Stimulated activated naive CD4-positive, alpha-beta T cell (primary cell): ENCODE results near the gene ZNF506.
"Not testable (repeated sequence)": the region's sequence is repeated elsewhere in the genome, so short reads cannot be mapped to it uniquely, and the experiment has no call there.

Experiments
- DNase-seq, 6 experiments: peaks; one replicate each; lab custom pipeline; 2025; lab: John Stamatoyannopoulos, UW

The ZNF506 gene

DNA sequence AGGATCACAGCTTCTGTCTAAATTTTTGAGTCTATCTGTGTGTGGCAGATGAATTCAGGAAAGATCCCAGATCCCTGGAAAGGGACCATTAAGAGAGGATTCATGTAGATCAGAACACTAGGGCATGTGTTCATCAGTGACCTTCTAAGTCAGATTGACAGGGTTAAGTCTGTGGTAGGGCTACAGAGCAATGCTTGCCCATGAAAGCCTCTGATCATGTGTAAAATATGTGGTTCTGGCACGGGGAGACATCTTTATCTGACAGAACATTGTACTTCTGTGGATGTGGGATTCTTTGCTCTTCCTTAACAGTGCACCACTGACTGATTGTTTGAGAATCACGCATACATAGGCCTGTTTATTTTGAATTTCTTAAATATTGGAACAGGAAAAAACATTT lies 42.9 kb downstream of the ZNF506 start:
- no peak for DNase-seq

DNA sequence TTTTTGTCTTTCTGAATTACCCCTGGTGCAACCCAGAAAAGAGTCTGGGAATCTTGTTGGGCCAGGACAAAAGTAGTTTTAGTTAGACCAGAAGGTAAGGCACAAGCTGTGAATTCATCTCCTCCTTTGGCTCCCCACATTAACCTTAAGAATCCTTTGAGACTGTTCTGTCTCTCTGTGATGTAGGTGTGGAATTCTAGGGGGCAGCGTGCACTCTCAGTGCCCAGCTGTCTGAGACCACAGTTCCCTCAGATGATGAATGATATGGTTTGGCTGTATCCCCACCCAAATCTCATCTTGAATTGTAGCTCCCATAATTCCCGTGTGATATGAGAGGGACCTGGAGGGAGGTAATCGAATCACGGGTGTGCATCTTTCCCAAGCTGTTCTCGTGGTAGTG lies 43.9 kb downstream of the ZNF506 start:
- DNase-seq: no peak

DNA sequence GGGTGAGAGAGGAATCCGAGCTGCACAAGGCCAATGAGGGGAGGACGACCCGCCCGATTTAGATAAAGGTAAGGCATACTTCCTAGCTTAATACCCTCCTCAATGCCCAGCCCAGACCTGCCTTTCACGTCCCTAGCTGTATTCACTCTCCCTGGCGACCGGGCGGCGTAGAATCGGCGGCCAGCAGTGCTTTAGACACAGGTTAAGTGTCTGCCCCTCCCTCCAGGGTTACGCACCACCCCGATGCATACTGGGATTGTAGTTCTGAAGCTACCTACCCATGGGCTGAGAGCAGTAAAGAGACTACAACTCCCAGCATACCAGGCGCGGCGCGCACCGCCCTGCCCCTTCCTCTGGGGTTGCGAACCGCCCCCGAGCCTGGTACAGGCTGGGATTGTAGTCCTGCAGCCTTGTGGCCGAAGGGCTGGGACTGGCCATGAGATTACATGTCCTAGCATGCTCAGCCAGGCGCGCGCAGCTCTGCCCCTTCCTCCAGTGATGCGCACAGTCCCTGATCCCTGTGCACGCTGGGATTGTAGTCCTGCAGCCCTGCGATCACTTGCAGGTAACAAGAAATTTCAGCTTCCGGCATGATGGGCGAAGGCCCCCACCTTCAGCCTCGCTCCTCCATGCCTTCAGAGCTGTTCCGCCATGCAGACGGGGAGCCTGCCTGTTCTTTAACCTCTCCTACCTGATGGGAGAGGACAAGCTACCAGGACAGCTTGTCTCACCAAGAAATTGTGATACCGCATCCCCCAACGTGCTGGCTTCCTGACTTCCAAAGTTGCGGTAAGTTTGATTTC lies 45.1 kb downstream of the ZNF506 start:
- DNase-seq: peak; percentile 80 to 94 (median 88)

DNA sequence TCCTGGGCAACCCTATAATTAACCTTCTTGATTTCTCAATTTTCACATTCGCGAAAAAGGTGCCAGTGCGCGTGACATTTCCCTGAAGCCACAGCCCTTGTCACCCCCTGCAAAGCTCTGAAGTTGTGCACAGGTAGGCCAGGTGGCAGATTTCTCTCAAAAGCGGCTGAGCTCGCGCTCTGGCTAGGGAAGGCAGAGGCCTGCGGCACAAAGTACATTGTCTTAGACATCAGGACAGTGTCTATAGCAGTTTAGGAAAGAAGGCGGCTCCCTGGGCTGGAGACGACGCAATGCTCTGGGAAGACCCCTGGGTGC lies 45.7 kb downstream of the ZNF506 start:
- DNase-seq: no peak

DNA sequence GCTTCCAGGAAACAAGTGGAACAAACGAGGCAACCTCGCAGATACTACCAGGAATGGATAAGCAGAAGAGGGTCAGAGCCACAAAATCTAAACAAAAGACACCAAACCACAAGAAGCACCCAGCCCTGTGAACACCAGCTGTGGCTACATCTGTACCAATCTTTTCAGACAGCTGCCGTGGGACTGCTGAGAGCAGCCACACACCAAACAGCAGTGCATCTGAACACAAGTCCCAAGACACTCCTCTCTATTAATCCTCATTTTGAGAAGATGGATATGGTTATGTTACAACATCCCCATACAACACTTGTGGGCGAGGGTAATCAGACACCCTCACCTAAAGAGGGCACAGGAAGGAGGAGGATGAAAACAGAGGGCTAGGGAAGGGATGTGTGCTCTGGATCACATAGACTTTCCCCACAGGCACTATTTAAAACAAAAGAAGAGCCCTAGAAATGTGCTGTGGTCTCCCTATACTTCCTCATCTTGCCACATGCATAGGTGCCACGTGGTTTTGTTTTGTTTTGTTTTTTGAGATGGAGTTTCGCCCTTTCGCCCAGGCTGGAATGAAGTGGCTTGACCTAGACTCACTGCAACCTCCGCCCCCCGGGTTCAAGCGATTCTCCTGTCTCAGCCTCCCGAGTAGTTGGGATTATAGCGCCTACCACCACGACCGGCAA lies 47.1 kb downstream of the ZNF506 start:
- no peak for DNase-seq

DNA sequence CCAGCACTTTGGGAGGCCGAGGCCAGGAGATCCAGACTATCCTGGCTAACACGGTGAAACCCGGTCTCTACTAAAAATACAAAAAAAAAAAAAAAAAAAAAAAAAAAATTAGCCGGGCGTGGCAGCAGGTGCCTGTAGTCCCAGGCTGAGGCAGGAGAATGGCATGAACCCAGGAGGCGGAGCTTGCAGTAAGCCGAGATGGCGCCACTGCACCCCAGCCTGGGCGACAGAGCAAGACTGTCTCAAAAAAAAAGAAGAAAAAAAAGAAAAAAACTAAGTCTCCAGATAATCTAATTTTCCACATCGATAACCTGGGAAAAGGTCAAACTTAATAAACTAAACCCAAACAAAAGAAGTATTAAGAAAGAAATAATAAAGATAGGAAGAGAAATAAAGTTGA lies 49.6 kb downstream of the ZNF506 start:
- not testable (repeated sequence) for DNase-seq

DNA sequence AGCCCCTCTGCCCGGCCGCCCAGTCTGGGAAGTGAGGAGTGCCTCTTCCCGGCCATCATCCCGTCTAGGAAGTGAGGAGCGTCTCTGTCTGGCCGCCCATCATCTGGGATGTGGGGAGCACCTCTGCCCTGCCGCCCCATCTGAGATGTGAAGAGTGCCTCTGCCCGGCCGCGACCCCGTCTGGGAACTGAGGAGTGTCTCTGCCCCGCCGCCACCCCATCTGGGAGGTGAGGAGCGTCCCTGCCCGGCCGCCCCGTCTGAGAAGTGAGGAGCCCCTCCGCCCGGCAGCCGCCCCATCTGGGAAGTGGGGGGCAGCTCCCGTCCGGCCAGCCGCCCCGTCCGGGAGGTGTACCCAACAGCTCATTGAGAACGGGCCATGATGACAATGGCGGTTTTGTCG lies 51.6 kb downstream of the ZNF506 start:
- not testable (repeated sequence) for DNase-seq

DNA sequence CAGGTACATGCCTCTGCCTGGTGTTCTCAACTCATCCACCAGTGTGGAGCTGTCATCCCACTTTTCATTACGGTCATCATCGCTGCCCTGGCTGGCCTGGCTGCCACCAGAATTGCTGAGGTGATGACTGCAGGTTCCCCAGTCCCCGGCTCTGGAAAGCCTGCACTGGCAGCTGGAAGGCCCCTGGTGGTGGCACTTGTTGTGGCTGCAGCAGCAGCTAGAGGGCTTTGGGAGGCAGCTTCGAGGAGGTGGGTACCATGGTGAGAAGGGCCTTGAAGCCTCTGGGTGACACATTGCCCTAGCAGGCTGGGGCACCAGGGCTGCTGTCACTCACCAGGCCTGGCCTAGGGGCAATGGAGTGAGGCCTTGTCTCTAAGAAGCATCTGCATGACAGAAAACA lies 63.4 kb downstream of the ZNF506 start:
- no peak for DNase-seq

DNA sequence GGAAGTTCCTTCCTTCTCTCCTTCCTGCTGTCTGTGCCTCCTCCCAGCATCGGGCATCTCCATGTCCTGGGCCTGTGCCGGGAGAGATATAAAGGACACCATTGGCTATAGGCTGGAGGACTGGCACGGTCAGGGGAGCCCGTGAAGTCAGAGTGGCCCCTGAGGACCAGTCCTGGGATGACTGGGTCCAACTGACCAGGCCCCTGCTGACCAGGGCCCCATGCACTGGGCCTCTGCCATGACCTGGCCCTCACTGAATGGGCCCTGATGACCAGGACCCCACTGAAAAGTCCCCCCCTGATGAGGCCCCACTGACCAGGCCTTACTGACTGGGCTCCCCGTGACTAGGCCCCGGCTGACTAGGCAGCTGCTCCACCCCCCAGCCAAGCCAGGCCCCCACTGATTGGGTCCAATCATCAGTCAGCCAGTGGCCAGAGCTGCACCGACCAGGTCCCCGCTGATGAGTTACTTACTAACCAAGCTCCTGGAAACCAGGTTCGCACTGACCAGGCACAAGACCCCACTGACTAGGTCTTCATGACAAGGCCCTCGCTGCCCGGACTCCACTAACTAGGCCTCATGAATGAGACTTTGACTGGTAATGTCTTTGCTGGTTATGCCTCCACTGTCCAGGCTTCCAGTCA lies 68.7 kb downstream of the ZNF506 start:
- DNase-seq: no peak

DNA sequence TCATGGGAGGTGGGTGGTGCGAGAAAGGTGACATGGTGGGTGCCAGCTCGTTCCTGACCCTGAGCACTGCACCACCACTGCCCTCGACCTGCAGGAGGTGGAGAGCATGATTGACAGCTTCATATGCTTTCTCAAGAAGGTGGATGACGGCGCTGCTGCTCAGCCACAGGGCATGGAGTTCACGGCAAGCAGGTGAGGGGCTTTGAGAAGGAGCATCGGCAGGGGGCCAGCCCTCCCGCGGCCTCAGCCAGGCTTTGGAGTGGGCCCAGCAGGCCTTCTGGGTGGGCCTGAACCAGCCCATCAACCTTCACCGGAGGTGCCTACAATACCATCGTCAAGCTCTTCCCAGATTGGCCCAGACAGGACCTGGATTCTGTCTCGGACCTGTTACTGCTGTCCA lies 69.7 kb downstream of the ZNF506 start:
- DNase-seq: no peak

DNA sequence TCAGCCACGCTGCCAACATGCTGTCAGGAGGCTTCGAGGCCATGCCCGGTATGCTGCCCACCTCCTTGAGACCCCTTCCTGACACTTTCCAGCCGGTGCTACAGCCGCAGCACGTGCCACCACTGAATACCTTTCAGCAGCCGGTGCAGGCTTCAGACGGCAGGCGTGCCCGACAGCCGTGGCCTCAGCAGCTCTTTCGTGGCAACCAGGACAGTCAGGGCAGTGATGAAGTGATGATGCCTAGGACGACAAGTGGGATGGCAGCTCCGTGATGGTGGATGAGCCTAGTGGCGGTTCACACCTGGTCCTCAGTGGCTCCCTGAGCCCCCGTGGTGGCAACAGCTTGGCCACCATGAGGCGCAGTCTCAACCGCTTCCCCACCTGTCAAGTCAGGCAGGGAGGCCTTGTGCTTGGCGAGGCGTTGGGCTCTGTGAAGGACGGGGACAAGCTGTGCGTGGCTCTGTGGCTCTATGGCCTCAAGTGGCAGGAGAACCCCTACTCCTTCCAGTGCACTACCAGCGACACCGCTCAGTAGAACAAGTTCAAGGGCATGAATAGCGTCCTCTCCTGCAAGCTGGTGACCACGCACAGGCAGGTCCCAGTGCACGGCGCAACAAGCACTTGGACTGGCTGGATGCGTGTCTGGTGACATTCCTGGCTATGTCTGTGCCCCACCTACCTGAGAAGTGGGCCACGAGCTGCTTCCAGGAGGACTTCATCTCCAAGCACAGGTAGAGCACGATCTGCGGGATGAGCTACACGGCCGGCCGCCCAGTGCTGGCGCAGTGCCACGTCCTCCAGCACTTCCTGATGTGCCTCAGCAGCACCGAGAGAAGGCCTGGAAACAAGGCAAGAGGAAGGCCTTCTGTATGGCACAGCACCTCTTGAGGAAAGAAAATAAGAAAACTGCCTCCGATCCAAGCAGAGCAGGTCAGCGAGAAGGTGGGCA lies 70.4 kb downstream of the ZNF506 start:
- DNase-seq: no peak

DNA sequence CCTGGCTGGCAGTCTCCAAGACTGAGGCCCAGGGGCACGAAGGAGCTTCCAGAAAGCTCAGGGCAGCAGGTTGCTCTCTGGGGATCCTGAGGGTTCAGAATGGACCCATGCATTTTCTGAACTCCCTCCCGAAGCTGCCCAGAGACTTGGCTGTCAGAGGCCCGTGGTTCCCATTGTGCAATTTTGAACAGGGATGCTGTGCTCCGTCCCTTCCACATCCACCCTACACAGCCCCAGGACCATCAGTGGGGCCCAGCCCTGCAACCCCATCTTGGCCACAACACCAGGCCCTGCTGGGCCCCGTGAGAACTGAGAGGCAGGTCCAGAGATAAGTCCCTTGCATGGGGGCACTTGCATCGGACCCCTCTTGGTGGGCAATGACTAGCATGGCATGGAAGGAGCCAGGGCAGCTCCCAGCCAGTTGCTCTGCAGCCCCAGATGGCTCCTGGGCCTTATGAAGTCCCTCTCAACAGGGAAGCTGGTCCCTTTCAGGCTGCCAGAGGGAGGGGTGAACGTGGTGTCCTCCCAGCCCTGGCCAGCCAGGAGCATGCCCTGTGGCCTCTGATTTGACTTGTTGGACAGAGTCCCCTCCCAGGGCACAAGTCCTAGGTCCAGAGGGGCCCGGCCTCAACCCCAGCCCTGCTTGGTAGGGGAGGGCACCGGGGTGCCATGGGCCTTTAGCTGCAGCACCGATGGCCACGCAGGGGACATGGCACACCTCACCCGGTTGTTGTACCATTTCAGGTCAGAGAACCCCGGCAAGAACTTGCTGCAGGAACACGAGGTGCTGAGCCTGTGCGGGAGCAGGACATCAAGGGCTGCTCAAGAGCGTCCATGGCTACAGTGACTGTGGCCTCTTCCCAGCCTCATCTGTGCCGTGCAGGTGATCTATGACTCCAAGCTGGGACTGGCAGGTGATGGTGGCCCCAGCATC lies 71.4 kb downstream of the ZNF506 start:
- DNase-seq: no peak

DNA sequence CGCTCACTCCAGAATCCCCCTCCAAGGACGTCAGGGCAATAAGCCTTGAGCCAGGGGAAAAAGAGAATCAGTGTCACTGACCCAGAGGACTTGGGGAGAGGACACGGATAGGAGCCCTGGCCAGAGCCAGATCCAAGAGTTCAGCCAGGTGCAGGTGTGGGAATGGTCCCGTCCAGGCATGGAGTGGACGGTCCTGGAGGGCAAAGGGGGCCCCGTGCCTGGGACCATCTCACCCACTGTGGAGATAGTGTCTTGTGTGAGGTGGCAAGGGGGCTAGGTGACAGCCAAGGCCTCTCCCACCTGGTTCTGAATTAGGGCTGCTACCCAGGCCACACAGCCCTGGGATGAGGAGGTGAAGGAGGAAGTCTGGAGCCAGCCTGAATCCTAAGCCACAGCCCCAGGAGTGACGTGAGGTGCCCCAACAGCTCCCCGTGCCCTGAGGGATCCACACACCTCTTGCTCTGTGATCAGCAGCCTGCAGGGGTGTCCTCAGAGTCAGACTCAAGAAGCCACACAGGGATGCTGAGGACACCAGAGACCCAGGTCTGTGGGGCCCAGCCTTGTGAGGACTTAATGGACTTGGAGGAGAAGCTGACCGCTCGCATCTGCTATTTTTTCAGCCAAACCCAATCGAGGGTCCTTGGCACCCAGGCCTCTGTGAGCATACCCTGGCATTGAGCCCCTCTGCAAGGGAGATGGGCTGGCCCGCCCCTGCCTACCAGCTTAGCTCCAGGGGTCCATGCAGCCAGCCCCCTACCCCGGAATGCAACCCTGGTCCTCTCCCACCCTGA lies 72.2 kb downstream of the ZNF506 start:
- no peak for DNase-seq

DNA sequence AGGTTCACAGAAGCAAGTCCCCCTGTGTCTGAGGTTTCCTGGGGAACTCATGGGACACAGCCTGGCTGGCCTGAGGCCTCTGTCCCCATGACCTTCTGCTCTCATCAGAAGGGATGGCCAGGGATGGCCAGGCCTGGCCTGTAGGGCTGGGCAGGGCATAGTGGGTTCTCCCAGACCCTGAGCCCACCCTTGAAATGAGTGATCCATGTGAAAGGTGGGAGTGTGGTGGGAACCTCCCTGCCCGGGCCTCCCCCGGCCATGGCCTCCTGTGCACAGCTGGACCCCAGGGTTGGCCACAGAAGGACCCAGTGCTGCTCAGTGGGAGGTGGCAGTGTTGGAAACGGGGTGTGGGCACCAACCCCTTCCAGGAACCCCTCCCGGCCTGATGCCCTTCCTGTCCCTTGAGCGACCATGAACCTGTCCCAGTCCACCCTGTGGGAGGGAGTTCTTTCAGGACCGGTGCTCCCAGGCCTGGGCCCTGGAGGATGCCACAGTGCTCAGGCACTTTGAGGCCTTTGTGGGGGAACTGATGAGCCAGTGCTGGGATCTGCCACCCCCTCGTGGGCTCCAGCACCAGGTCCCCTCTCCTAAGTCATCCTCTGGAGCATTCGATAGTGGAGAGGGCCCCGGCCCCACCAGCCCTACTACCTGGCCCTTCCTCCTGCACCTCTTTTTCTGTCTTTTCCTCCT lies 73.2 kb downstream of the ZNF506 start:
- DNase-seq: no peak

DNA sequence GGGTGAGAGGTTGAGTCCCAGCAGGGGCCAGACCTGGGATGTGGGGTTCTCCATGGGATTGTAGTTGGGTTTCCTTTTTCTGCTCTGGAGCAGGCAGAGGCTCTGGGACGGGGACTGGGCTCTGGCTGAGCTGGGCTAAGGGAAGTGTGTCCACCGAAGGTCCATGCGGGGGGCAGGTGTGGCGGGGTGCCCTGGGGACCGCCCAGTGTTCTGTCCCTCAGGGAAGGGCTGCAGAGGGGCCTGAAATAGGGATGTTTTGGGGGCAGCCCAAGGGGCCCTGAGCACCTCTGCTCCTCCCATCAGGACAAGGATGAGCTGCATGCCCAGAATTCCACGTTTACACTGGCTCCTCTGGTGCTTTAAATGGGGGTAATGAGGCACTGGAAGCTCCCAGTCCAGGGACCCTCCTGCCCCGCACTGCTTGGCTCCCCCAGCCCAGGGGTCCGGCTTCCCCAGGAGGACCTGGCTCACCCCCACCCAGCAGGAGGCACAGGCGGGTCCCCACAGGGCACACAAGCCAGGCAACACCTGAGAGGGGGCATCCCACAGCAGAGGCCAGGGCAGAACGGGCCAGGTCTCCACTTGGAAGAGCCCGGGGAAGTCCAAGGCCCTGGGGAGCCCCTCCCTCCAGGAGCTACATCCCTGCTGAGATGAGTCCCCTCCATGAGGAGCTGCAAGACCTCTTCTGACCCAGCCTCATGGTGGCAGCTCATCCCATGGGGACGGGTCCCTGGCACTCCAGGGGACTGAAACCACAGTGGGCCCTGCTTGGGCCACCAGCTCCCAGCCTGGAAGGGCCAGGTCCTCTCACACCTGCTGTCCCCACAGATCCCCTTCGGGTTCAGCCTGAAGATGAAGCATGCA lies 74.0 kb downstream of the ZNF506 start:
- no peak for DNase-seq

DNA sequence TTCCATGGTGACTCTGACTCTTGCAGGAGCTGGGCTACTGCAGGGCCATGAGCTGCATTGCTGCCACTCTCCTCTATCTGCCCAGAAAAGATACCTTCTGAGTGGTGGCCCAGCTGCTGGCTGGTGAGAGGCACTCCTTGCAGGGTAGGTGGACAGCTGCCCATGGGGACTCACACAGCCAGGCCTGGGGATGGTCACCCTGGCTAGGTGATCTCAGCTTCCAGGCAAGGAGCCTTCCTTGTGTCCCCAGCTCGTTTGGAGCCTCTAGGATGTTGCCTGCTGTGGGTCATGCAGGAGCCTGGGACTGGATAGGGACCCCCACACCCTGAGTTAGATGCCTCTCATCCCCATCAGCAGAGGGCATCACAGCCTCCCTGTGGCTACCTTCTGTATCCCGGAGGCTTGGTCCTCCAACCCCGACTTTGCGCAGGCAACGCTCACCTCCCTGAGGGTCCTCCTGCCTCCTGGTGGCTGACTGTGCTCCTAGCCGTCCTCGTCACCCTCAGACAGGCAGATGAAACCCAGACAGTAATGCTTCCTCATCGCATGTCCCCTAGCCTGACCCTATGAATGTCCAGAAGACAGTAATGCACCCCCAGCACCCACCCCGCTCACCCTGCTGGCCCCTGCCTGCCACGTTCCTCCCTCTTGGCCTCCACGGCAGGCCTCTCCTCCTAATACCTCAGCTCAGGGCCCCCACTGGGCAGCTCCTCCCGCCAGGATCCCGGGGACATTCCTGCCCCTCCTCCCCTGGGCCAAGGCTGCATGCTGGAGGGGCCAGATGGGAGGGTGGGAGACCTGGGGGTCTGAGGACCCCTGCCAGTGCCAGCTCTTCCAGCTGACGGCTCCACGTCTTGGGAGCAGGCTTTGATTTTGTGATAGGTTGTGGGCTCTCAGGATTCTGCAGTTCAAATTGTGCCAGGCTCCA lies 75.0 kb downstream of the ZNF506 start:
- no peak for DNase-seq

DNA sequence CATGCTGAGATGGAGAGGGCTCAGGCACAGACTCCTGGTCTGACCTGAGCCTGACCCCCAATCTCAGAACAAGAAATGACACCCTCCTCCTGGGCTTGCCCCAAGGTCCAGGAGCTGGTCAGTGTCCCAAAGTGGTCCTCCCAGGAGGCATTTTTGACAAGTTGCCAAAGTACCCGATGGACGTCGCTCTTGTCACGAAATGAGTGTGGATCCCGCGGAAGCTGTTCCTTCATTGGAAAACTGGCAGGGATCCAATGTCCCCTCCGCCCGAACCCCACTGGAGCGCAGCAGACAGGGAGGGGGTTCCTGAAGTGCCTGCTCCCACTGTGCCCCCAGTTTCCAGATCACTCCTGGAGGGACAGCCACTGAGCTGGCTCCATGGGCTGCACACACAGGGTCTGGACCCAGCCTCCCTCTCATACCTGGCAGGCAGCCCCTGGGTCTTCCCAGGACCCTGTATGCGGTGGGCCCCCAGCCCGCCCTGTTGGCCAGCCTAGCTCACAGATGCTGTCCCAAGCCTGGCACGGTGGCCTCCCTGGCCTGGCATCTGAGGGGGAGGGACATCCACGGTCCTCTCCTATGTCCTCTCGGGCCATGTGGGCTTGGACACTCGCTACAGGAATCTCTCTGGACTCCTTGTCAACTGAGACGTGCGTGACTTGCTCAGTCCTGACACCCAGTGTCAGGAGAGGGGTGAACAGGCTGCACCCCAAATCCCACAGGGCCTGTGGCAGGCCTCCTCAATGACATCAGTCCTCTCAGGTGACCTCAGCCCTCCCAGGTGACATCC lies 75.9 kb downstream of the ZNF506 start:
- no peak for DNase-seq
